ENCODE data around the gene CAPN2. TPM values are rescaled to one million over a fixed set of nuclear protein-coding genes. Genes with fewer than 3 reads are reported as not detected.

CAPN2 gene
- total RNA-seq (ENCODE audit: unreplicated experiment) = 184 TPM
- long read RNA-seq, partial matches to known transcripts = 3 of 6 reads
- long read RNA-seq, other reads (novel, unspliced or antisense) = 2 of 6 reads

DNA sequence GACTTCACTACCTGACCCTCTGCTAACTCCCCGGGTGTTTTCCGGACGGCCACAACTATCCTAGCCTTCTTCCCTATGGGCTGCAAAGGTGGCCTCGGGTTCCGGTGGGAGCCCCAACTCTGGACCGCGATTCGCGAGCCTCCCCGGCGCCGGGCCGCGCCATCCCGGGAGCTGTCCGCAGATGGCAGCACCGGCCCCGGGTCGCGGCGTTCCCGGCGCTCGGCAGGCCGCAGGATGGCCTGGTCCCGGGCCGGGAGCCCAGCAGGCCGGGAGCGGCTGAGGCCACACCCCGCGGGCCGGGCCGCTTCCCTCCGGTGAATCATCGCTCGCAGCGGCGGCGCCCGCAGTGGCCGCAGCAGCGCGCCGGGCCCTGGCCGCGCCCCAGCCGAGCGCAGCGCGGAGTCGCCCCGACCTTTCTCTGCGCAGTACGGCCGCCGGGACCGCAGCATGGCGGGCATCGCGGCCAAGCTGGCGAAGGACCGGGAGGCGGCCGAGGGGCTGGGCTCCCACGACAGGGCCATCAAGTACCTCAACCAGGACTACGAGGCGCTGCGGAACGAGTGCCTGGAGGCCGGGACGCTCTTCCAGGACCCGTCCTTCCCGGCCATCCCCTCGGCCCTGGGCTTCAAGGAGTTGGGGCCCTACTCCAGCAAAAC lies at the start of gene CAPN2:
TSS of gene CAPN2 (plus strand) at position 346 of the 656 bp plus-strand sequence. CDS start at position 448, 102 bp downstream.
- H3K36me3 Mint-ChIP-seq (ENCODE audit: low read depth, unreplicated experiment) = peaks cover 17% of the 10 kb centered on the region
- peak within 1 kb of the TSS; percentile 67 for H3K27ac Mint-ChIP-seq (ENCODE audit: unreplicated experiment)
- H3K4me1 Mint-ChIP-seq (ENCODE audit: unreplicated experiment) = peaks cover 73% of the 10 kb centered on the region
- peak; percentile 82 for DNase-seq (ENCODE audit: low spot score)
- H3K4me3 Mint-ChIP-seq (ENCODE audit: unreplicated experiment) = peak within 1 kb of the TSS; percentile 96
- H3K9me3 Mint-ChIP-seq (ENCODE audit: unreplicated experiment) = no peaks in the 10 kb centered on the region
- H3K27me3 Mint-ChIP-seq (ENCODE audit: unreplicated experiment) = peaks cover 12% of the 10 kb centered on the region
- TF ChIP-seq CTCF (IDR thresholded peaks at IDR 0.05; ENCODE audit: unreplicated experiment) = peak; percentile 51

DNA sequence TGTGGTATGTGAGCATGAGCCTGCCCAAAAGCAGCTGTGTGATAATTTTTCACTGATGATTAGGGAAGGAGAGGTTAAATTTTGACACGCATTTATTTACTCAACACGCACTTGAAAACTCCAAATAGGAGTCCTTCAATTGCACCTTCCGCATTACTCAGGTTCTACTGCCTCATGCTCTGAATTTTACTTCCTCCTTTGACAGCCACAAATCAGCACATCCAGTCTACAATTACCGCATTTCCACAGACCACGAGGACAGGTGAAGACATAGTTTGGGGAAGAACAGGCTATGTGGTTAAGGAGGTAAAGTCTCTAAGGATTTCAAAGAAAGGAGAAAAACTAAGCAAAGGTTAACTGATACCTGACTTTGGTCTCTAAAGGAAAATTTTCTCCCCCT lies 49.4 kb upstream of the CAPN2 start:
- Mint-ChIP-seq H3K36me3 (ENCODE audit: low read depth, unreplicated experiment) (no peaks in the 10 kb centered on the region), H3K27me3 (ENCODE audit: unreplicated experiment) (peaks cover 3% of the 10 kb centered on the region), H3K27ac (ENCODE audit: unreplicated experiment) (no peak overlapping the region), H3K4me1 (ENCODE audit: unreplicated experiment) (peaks cover 6% of the 10 kb centered on the region), H3K4me3 (ENCODE audit: unreplicated experiment) (no peak overlapping the region), H3K9me3 (ENCODE audit: unreplicated experiment) (no peaks in the 10 kb centered on the region)
- DNase-seq (ENCODE audit: low spot score) = no peak
- no peak for TF ChIP-seq CTCF (IDR thresholded peaks at IDR 0.05; ENCODE audit: unreplicated experiment)

GRCh38 chr1:223664106-223664505 lies 48.2 kb upstream of the CAPN2 start:
- Mint-ChIP-seq H3K36me3 (ENCODE audit: low read depth, unreplicated experiment) (no peaks in the 10 kb centered on the region), H3K4me1 (ENCODE audit: unreplicated experiment) (peaks cover 6% of the 10 kb centered on the region), H3K27me3 (ENCODE audit: unreplicated experiment) (peaks cover 3% of the 10 kb centered on the region), H3K27ac (ENCODE audit: unreplicated experiment) (no peak overlapping the region), H3K4me3 (ENCODE audit: unreplicated experiment) (no peak overlapping the region), H3K9me3 (ENCODE audit: unreplicated experiment) (no peaks in the 10 kb centered on the region)
- TF ChIP-seq CTCF (IDR thresholded peaks at IDR 0.05; ENCODE audit: unreplicated experiment) = no peak
- no peak for DNase-seq (ENCODE audit: low spot score)

DNA sequence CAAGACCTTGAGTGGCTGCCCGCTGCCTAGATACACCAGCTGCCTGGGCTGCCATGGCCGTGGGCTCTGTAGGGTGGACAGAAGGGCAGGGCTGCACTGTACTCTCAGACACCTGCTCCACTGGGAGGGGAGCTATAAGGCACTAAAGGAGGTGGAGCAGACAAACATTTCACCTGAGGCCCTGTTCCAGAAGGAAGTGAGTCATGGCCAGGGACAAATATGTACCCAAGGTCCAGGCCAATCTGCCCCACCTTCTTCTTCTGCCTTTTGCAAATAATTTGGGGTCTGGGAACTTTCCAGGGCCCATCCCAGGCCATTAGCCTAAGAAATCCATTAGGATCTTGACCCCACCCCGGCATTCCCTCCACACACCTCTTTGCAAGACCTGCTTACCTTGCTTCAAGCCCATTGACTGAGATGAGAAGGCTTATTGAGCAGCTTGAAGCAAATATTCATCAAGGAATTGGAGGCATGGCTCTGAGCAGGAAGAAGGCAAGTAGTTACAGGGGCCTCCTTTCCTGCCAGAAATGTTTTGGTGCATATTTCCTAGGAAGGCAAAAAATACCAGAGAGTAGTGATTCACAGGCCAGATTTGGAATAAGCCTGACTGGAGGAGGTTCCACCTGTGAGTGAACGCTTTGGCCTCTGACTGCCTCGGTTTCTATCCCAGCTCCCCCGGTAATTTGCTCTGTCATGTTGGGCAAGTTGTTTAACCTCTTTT lies 46.6 kb upstream of the CAPN2 start, which contains the start of gene CAPN8:
TSS of gene CAPN8 (minus strand) at position 110 of the 721 bp plus-strand sequence. CDS start at position 55, 55 bp downstream.
- TF ChIP-seq CTCF (IDR thresholded peaks at IDR 0.05; ENCODE audit: unreplicated experiment) = no peak
- Mint-ChIP-seq H3K4me1 (ENCODE audit: unreplicated experiment) (peaks cover 8% of the 10 kb centered on the region), H3K27ac (ENCODE audit: unreplicated experiment) (no peak within 1 kb of the TSS), H3K9me3 (ENCODE audit: unreplicated experiment) (no peaks in the 10 kb centered on the region), H3K27me3 (ENCODE audit: unreplicated experiment) (peaks cover 2% of the 10 kb centered on the region), H3K4me3 (ENCODE audit: unreplicated experiment) (no peak within 1 kb of the TSS), H3K36me3 (ENCODE audit: low read depth, unreplicated experiment) (no peaks in the 10 kb centered on the region)
- DNase-seq (ENCODE audit: low spot score) = no peak
